Natural killer cell (primary cell): ENCODE data around the gene PCID2. TPM values are rescaled to one million over a fixed set of nuclear protein-coding genes. Genes with fewer than 3 reads are reported as not detected.

Experiments
- ATAC-seq, 3 donors: fragments of 150-1000 bp in 2 of 3; fragments of 200-7000 bp in 1 of 3; cut with Tn5 transposase; 1 replicate in 1 of 3; 2 replicates in 2 of 3; pipeline ENCODE4 v1.10.0; 2021; ENCODE audit warnings: mild to moderate bottlenecking in 2 of 3, moderate library complexity in 2 of 3
- DNase-seq, 2 donors: peaks; one replicate each; pipeline versions ENCODE4 v3.0.0 to v3.0.0-alpha.2; 2013 to 2021; ENCODE audit warnings: mixed read lengths in 1 of 2
- H3K27ac ChIP-seq: one replicate; pipeline ENCODE4 v1.5.1; 2013; ENCODE audit warnings: mild to moderate bottlenecking, low read length
- H3K27me3 ChIP-seq: one replicate; pipeline ENCODE4 v1.6.1; 2013; ENCODE audit warnings: low read length; ENCODE audit not compliant: control insufficient read depth, insufficient read depth
- H3K36me3 ChIP-seq: one replicate; pipeline ENCODE4 v1.6.1; 2013; ENCODE audit warnings: low read length; ENCODE audit not compliant: control insufficient read depth, insufficient read depth
- H3K4me1 ChIP-seq: one replicate; pipeline ENCODE4 v1.6.1; 2013; ENCODE audit warnings: low read length; ENCODE audit not compliant: control insufficient read depth, insufficient read depth
- H3K4me3 ChIP-seq: one replicate; pipeline ENCODE4 v1.5.1; 2013; ENCODE audit warnings: low read length
- H3K9me3 ChIP-seq: one replicate; pipeline ENCODE4 v1.6.1; 2013; ENCODE audit warnings: low read length; ENCODE audit not compliant: control insufficient read depth, insufficient read depth
- H3K27ac Mint-ChIP-seq, 2 donors: one replicate each; pipeline ENCODE4 v1.8.0; 2022; ENCODE audit warnings: mild to moderate bottlenecking in 2 of 2, mixed read lengths in 2 of 2, moderate library complexity in 1 of 2
- H3K27me3 Mint-ChIP-seq, 2 donors: one replicate each; pipeline ENCODE4 v1.8.0; 2022; ENCODE audit warnings: low read depth in 2 of 2, mixed read lengths in 2 of 2
- H3K36me3 Mint-ChIP-seq: one replicate; pipeline ENCODE4 v1.8.0; 2022; ENCODE audit warnings: mixed read lengths
- H3K4me1 Mint-ChIP-seq, 2 donors: one replicate each; pipeline ENCODE4 v1.8.0; 2022; ENCODE audit warnings: mixed read lengths in 2 of 2
- H3K4me3 Mint-ChIP-seq: one replicate; pipeline ENCODE4 v1.8.0; 2022; ENCODE audit warnings: mild to moderate bottlenecking, moderate library complexity, mixed read lengths
- H3K9me3 Mint-ChIP-seq, 2 donors: one replicate each; pipeline ENCODE4 v1.8.0; 2022; ENCODE audit warnings: mixed read lengths in 2 of 2
- CTCF ChIP-seq: fragments of 200-600 bp; IDR thresholded peaks from one replicate; pipeline ENCODE4 v1.8.0; 2022; ENCODE audit warnings: antibody characterized with exemption
- WGBS: methylation state at CpG from one replicate; pipeline ENCODE4 v1.1.7; 2013; ENCODE audit warnings: missing lambda C conversion rate; ENCODE audit not compliant: insufficient coverage; 5-methylcytosine and 5-hydroxymethylcytosine counted together
- intact Hi-C: fragments of 100-400 bp; cut with micrococcal nuclease; formaldehyde crosslinking; loops from one replicate; pipeline ENCODE4 v1.14.2; 2022
- total RNA-seq, 4 donors: library from RNA; stranded (reverse); fragments of 120-200 nt in 1 of 4; gene quantifications; one replicate each; pipeline versions ENCODE4 v1.2.3 to v1.2.4, GENCODE V29; 2013 to 2022

PCID2 gene
- total RNA-seq, 3 donors from 2014 or later (not counting 1 experiment from before 2014, with no cell fraction given), result 26.4 to 68.9 (median 42.3) TPM

GRCh38 chr13:113176822-113177221 is 31.6 kb downstream of the PCID2 start:
- H3K4me3 Mint-ChIP-seq, result no peak overlapping the region
- intact Hi-C loops, result no loop called here
- no peak overlapping the region for H3K4me3 ChIP-seq
- peaks cover 32% of the 10 kb centered on the region for H3K36me3 Mint-ChIP-seq
- 93% methylated on average over 10 of the region's 14 CpGs for WGBS
- H3K9me3 Mint-ChIP-seq, result no peaks in the 10 kb centered on the region
- H3K4me1 Mint-ChIP-seq, result peaks cover 10 to 54% of the 10 kb centered on the region in 2 donors
- no peak for TF ChIP-seq CTCF
- H3K27me3 ChIP-seq, result no peaks in the 10 kb centered on the region
- DNase-seq (no peak), ATAC-seq (peak in 1 of 3 donors; percentile 8)
- no peaks in the 10 kb centered on the region for H3K9me3 ChIP-seq
- no peaks in the 10 kb centered on the region for H3K27me3 Mint-ChIP-seq
- peak overlapping the region in 1 of 2 donors; percentile 100 for H3K27ac Mint-ChIP-seq
- H3K27ac ChIP-seq, result peak overlapping the region; percentile 76
- H3K36me3 ChIP-seq, result peaks cover 31% of the 10 kb centered on the region
- peaks cover 42% of the 10 kb centered on the region for H3K4me1 ChIP-seq

- peaks cover 31% of the 10 kb centered on the region for H3K36me3 ChIP-seq
- peak overlapping the region; percentile 76 for H3K27ac ChIP-seq
- H3K9me3 ChIP-seq, result no peaks in the 10 kb centered on the region
- Mint-ChIP-seq H3K4me3 (peak overlapping the region; percentile 87), H3K36me3 (peaks cover 29% of the 10 kb centered on the region), H3K4me1 (peaks cover 10 to 52% of the 10 kb centered on the region in 2 donors), H3K27ac (peak overlapping the region; percentile 63 to 100), H3K27me3 (no peaks in the 10 kb centered on the region), H3K9me3 (no peaks in the 10 kb centered on the region)
- ATAC-seq (peak in 2 of 3 donors; percentile 96 to 98), DNase-seq (peak in 1 of 2 donors; percentile 91)
- intact Hi-C loops, result no loop called here
- H3K4me3 ChIP-seq, result no peak overlapping the region
- H3K27me3 ChIP-seq, result no peaks in the 10 kb centered on the region
- TF ChIP-seq CTCF, result no peak
- peaks cover 44% of the 10 kb centered on the region for H3K4me1 ChIP-seq
- WGBS, result 32% methylated on average over 4 of the region's 5 CpGs
These were observed 32.2 kb downstream of the PCID2 start for GRCh38 chr13:113176280-113176679.

GRCh38 chr13:113172419-113172926 is 36.0 kb downstream of the PCID2 start:
- Histone ChIP-seq H3K27me3 (no peaks in the 10 kb centered on the region), H3K36me3 (no peaks in the 10 kb centered on the region), H3K4me1 (peaks cover 40% of the 10 kb centered on the region), H3K9me3 (no peaks in the 10 kb centered on the region), H3K4me3 (no peak overlapping the region), H3K27ac (no peak overlapping the region)
- no peak for ATAC-seq
- TF ChIP-seq CTCF, result no peak
- WGBS, result 97% methylated on average over 13 of the region's 13 CpGs
- peaks cover 2 to 3% of the 10 kb centered on the region in 2 donors for H3K9me3 Mint-ChIP-seq
- peak overlapping the region in 1 of 2 donors; percentile 100 for H3K27ac Mint-ChIP-seq
- H3K27me3 Mint-ChIP-seq, result no peaks in the 10 kb centered on the region
- no peak for DNase-seq
- no peaks in the 10 kb centered on the region for H3K36me3 Mint-ChIP-seq
- H3K4me3 Mint-ChIP-seq, result peak overlapping the region; percentile 21
- peaks cover 15 to 51% of the 10 kb centered on the region in 2 donors for H3K4me1 Mint-ChIP-seq
- intact Hi-C loops, result no loop called here
